ENCODE measurements around the gene CMTR2.

The CMTR2 gene

DNA sequence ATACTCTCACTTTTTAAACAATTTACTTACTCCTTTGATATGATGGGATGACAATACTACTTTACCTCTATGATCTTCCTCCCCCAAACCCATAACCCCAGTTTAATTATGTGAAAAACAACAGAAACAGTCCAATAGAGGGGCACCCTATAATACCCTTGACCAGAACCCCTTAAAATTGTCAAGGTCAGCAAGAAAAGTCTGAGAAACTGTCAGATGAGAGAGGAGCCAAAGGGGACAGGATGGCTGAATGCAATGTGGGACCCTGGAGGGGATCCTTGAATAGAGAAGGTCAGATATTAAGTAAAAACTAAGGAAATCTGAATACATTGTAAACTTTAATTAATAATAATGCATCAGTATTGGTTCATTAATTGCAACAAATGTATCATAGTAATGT, 42.9 kb downstream of the CMTR2 start:
- TF ChIP-seq, protein P1, sequence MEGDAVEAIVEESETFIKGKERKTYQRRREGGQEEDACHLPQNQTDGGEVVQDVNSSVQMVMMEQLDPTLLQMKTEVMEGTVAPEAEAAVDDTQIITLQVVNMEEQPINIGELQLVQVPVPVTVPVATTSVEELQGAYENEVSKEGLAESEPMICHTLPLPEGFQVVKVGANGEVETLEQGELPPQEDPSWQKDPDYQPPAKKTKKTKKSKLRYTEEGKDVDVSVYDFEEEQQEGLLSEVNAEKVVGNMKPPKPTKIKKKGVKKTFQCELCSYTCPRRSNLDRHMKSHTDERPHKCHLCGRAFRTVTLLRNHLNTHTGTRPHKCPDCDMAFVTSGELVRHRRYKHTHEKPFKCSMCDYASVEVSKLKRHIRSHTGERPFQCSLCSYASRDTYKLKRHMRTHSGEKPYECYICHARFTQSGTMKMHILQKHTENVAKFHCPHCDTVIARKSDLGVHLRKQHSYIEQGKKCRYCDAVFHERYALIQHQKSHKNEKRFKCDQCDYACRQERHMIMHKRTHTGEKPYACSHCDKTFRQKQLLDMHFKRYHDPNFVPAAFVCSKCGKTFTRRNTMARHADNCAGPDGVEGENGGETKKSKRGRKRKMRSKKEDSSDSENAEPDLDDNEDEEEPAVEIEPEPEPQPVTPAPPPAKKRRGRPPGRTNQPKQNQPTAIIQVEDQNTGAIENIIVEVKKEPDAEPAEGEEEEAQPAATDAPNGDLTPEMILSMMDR (IDR thresholded peaks at IDR 0.05; ENCODE audit: low read depth, low read length): no peak
- DNase-seq (ENCODE audit: extremely low read depth, low read depth): no peak

GRCh38 chr16:71244521-71244920, 44.7 kb downstream of the CMTR2 start:
- TF ChIP-seq, protein P1 (IDR thresholded peaks at IDR 0.05; ENCODE audit: low read depth, low read length): no peak
- DNase-seq (ENCODE audit: extremely low read depth, low read depth): no peak

GRCh38 chr16:71242601-71243000, 46.6 kb downstream of the CMTR2 start:
- TF ChIP-seq, protein P1 (IDR thresholded peaks at IDR 0.05; ENCODE audit: low read depth, low read length): no peak

DNA sequence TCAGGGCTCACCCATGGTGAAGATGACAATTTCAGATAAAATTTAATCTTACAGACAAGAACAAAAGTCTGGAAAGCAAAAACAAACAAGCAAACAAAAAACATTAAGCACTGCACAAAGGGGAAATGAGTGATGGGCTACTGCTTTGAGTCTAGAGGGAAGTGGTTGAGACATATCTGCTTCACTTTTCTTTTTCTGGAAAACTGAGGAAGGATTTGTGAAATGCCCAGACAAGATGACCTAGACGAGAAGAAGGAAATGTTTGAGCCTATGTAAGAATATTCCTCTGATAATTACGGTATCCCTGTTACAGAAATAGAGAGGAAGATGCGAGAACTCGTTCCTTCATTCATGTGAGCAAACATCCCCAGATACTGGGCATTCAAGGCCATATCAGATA, 47.2 kb downstream of the CMTR2 start:
- TF ChIP-seq, protein P1 (IDR thresholded peaks at IDR 0.05; ENCODE audit: low read depth, low read length): no peak
- no peak for DNase-seq (ENCODE audit: extremely low read depth, low read depth)

More at GRCh38 chr16:71242601-71243000, 46.6 kb downstream of the CMTR2 start:
- DNase-seq (ENCODE audit: extremely low read depth, low read depth): no peak
